Stimulated activated CD4-positive, alpha-beta T cell treated with anti-CD3 and anti-CD28 coated beads, Interleukin-12 subunit alpha, Interleukin-12 subunit beta, amount 100 ng/mL, for 48 hours (primary cell): ENCODE data around the gene FOXI3.

ENCODE experiments used
- DNase-seq, 3 donors: peaks; one replicate each; pipeline ENCODE4 v3.0.0-alpha.2; 2020; ENCODE audit warnings: low read depth in 2 of 3, low spot score in 1 of 3

Gene FOXI3

GRCh38 chr2:88452565-88452905 is at the start of gene FOXI3:
FOXI3 (minus strand) TSS chr2:88452693; CDS start chr2:88452535, 158 bp downstream.
- DNase-seq, result no peak

DNA sequence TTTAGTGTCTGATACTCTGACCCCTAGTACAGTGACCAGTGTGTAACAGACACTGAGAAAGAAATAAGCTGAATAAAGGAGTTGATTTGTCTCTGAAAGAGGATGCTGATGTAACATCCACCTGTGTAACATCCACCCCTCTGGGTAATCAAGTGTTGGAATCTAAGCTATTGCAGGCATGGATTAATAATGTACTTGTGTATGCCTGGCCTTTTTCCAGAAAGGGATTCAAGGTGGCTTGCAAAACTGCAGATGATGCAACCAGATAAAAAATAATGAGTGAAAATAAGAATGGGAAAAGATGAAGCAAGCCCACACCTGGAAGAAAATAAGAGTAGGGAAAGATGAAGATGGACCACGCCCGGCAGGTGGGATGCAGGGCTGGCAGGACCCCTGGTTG is 48.2 kb upstream of the FOXI3 start:
- no peak for DNase-seq

GRCh38 chr2:88499204-88499603 is 46.7 kb upstream of the FOXI3 start:
- DNase-seq, result no peak

DNA sequence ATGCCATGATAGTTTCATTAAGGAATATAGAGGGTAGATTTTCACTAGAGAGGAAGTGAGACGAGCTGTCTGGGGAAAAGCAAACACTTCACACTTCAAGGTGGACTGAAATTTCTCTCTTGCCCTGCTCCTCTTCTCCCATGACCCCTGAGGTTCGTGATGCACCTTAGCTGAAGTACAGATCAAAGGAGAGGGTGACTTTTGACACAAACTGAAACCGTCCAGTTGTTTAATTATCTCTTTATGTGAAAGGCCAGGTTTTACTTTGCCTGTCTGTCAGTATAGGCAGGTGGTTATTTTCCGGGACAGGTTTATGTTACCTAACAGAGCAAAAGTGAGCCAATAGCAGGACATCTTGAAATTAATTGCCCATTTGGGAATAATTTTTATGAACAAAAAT is 41.0 kb upstream of the FOXI3 start:
- DNase-seq, result no peak

GRCh38 chr2:88492002-88492401 is 39.5 kb upstream of the FOXI3 start:
- no peak for DNase-seq

DNA sequence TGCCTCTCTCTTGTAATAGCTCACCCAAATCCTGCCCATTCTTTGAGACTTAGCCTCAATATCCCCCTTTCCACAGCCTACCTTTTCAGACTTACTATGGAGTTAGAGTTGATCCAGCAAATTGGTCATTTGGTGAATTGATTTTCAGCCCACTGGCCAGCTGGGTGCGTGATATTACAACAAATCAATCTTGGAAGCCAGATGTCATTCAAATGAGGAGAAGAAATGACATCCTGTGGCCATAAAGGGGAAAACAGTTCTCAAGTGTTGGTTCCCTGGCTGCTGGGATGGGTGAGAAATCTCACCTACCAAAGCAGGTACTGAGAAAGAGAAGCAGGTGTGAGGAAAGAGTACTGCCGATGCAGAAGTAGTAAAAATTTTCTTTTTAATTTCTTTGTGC is 36.7 kb upstream of the FOXI3 start:
- no peak for DNase-seq

- DNase-seq, result no peak
Measured at GRCh38 chr2:88483200-88483599, 30.7 kb upstream of the FOXI3 start.

GRCh38 chr2:88481691-88482336 is 29.3 kb upstream of the FOXI3 start:
- DNase-seq, result no peak

DNA sequence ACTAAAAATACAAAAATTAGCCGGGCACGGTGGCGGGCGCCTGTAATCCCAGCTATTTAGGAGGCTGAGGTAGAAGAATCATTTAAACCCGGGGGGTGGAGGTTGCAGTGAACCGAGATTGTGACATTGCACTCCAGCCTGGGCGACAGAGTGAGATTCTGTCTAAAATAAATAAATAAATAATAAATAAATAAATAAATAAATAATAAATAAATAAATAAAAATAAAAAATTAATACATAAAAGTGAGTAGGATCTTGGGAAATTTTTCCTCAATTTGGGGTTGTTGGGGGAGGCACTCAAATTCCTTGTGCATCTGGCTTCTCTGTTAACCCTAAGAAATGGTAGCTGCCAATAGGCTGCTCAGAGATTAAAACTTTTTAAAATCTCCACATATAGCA is 20.3 kb upstream of the FOXI3 start:
- DNase-seq, result no peak

GRCh38 chr2:88471083-88471942 is 18.8 kb upstream of the FOXI3 start:
- no peak for DNase-seq

DNA sequence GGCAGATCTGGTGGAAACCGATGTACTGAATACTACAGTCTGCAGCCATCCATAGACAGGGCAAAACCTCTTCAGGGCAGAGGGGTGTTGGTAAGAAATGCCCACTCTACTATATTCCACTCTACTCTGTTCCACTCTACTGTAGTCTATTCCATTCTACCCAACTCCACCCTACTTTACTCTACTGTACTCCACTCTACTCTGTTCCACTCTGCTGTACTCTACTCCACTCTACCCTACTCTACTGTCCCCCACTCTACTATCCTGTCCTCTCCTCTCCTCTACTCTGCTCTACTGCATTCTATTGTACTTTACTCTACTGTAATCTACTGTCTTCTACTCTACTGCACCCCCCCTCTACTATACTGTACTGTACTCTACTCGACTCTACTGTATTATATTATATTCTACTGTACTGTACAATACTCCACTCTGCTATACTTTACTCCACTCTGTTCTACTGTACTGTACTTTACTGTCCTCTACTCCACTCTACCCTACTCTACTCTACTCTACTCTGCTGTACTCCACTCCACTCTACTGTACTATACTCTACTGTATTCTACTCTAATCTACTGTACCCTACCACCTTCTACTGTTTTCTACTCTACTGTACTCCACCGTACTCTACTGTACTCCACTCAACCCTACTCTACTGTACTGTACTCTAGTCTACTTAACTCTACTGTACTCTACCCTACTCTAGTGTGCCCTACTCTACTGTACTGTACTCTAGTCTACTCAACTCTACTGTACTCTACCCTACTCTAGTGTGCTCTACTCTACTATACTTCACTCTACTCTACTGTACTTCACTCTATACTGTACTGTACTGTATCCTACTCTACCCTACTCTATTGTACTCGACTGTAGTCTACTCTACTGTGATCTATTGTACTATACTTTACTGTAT is 17.0 kb upstream of the FOXI3 start:
- DNase-seq, result no peak

- no peak for DNase-seq
Measured at GRCh38 chr2:88464153-88464552, 11.7 kb upstream of the FOXI3 start.

DNA sequence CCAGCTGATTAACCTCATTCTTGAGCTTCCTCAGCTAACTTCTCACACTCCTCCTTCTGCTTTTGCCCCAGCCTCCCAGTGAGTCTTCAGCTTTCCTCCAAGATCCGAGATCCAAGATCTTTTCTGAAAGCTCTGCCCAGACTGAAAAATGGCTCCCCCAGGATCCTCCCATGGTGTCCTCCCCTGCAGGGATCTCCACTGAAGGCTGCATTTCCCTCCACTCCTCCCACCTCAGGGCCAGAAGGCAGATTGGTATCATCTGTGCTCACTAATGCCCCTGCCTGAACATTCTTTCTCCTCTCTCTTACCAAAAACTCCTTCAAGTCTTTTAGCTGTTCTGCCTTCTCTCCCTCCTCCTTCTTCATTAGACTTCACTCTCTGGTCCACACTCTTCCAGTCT is 6.1 kb upstream of the FOXI3 start:
- no peak for DNase-seq

GRCh38 chr2:88452980-88453582 is 588 bp upstream of the FOXI3 start:
- no peak for DNase-seq

GRCh38 chr2:88451811-88452564 is 505 bp downstream of the FOXI3 start:
- DNase-seq, result no peak

GRCh38 chr2:88450925-88451810 is 1.3 kb downstream of the FOXI3 start:
- DNase-seq, result no peak

GRCh38 chr2:88450186-88450585 is 2.3 kb downstream of the FOXI3 start:
- DNase-seq, result no peak

DNA sequence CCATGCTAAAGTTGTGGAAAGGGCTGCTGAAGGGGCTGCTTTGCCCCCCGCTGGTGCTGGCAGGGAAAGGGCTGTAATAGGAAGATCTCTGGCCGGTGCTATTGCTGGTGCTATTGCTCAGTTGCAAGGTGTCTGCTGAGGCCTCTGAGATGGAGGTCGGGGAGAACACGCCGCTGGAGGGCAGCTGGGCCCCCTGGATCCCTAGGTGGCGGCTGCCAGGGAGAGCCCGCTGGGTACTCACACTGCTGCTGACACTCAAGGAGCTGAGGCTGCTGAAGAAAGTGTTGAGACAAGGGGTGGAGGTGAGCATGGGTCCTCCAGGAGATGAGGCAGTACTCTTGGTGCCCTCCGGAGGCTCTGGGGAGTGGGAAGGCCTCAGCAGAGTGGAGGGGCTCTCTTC is 4.2 kb downstream of the FOXI3 start:
- no peak for DNase-seq

DNA sequence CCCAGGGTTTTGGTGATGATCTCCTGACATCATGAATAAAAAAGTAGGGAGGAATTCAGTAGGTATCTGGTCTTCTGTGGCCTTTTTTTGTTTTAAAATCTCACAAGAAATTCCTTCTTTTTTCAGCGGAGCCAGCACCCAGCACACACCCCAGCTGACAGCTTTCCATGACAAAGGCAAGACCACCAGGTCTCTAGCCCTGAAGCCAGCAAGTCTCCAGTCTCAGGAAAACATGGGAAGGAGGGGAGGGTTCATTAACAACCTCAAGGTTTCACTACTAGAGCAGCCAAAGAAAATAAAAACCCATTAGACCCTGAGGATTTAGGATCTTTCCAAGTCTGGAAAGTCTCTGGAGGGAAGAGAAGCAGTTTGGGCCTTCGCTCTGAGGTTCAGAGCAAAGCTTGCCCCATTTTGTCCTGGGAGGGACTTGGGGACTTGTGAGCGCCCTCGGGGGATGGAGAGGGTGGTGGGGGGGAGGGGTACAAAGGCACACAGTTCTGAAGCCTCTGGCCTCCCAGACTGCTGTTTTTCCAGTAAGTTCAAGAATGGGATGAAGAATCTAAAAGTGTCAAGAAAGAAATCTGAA is 9.0 kb downstream of the FOXI3 start:
- no peak for DNase-seq
